GF-D8 (cell line): ENCODE data around the gene MIB1.

Experiments
- DNase-seq: peaks from one replicate; lab custom pipeline; 2025; lab: John Stamatoyannopoulos, UW

The MIB1 gene

DNA sequence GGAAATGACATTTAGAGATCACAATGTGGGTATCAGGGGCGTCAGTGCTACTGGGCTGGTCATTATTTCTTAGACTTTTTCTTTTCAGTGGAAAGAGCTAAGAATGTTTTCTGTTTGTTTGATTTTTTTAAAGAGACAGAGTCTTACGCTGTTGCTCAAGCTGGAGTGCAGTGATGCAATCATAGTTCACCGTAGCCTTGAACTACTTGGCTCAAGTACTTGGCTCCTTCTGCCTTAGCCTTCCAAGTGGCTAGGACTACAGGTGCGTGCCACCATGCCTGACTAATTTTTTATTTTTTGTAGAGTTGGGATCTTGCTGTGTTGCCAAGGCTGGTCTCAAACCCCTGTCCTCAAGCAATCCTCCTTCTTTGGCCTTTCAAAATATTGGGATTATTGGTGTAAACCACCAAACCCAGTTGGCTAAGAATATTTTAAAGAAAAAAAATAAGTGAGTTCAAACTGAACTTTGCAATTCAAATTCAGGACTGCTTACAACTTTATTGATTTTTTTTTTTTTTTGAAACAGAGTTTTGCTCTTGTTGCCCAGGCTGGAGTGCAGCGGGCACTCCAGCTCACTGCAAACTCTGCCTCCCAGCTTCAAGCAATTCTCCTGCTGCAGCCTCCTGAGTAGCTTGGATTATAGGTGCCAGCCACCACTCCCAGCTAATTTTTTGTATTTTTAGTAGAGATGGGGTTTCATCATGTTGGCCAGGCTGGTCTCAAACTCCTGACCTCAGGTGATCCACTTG, 154.2 kb downstream of the MIB1 start:
- no peak for DNase-seq

DNA sequence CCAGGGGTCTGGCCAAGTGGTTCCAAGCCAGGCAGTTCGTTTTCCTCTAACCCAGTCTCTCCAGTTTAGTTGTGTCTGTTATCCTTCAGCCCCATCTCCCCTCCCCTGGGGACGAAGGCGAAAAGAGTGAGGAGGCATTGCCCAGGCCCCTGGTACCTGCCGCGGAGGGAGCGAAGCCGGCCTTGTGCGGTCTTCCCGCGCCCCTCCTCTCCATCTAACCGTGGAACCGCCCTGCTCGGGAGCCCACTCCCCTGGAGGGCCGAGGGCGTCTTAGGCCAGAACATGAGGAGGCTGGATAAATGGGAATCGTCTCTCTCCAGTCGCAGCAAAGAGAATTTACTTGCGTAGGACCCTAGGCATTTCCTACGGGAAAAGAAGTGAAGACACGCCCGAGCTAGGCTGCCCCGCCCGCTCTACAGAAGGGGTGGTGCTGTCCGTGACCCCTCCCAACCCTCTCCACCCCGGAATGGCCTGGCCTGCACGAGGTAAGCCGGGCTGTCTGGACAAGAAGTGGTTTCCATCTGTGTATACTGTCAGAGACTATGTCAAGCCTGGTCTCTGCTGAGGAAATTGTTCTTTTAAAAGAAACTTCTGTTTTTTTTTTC, 156.2 kb downstream of the MIB1 start:
- DNase-seq: no peak

DNA sequence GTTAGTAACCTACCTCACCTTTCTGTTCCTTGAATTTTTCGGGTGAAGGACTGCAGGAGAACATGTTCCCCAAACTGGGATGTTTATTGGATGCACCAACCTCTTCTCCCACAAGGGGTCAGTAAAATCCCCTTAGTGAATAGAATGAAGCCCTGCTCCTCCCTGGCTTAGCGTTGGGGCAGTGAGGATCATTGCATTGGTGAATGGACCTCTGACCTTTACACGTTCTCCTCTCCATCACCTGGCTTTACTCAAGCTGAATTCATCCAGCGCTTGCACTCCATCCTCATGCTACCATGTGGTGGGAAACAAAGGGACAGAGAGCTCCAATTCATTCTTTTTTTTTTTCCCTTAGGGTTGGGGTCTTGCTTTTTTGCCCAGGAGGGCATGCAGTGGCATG, 157.2 kb downstream of the MIB1 start:
- no peak for DNase-seq

GRCh38 chr18:21900605-21901352, 160.2 kb downstream of the MIB1 start:
- no peak for DNase-seq

DNA sequence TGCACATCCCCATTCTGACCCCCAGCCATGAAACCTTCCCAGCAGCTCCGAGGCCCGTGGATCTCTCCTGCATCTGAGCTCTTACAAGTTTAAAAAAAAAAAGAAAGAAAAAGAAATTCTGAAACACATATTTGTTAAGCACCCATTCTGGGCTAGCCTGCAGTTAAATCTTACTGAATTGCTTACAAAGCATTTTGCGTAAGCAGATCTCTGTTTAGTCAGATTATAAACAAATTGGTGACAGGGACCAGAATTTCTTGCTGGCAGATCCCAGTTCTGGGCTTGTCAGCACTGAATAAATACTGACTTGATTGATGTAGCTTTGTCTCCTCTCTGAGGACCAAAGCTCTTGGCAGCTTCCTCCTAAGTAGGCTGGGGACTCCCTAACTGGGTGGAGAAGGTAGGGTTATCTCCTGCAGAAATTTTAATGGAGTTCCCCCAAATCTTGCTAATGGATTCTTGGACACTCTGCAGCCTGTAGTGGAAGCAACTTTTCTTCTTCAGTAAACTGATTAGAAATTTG, 160.9 kb downstream of the MIB1 start:
- DNase-seq: no peak

DNA sequence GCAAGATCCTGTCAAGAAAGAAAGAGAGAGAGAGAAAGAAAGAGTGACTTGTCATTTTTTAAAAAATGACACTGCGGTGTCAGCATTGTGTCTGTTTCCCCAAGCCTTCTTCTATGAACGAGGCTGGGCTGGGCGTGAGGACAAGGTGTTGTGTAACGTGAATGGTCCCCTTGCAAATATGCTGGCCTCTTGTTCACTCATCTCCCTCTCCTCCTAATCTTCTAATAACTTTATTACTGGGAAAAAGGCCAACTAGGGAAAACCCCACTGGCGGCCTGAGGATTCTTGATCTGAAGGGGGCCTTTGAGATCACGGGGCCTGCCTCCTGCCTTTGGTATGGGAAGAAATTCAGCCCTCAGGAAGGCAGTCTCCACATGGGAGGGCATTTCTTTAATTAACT, 163.1 kb downstream of the MIB1 start:
- no peak for DNase-seq

DNA sequence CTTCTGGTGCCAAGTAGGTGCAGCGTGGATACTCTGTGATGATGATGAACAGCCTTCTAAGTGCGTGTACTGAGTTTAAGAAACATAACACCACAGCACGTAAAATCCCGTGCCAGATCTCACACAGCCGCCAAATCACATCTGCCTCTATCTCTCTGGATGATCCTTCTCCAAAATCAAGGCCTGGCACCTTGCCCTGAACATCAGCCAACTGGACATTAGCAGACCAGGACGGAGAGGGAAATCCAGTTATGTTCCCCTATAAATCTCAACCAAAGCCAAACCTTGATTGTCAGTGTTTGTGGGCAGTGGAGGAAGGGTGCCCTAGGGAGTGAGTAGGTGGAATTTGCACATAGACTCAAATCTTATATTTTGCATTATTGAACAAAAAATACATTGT, 164.3 kb downstream of the MIB1 start:
- no peak for DNase-seq

DNA sequence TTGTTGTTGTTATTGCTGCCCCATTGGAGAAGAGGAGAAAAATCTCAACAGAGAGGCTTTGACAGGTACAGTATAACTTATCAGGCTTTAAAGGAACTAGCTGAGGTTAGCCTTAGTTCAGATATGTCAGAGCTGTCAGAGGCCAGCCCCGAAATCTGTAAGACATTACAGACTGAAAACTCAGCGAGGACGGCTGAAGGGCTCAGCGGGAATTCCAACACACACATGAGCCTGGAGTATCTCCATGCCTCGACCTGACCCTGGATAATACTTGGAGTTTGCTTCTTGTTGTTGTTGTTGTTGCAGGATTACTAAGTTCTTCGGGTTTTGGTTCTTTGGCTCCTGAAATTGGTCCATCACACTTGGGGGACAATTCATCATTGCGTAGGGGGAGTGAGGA, 166.9 kb downstream of the MIB1 start:
- DNase-seq: no peak

- no peak for DNase-seq
Observed at GRCh38 chr18:21908711-21909110, 168.1 kb downstream of the MIB1 start.

DNA sequence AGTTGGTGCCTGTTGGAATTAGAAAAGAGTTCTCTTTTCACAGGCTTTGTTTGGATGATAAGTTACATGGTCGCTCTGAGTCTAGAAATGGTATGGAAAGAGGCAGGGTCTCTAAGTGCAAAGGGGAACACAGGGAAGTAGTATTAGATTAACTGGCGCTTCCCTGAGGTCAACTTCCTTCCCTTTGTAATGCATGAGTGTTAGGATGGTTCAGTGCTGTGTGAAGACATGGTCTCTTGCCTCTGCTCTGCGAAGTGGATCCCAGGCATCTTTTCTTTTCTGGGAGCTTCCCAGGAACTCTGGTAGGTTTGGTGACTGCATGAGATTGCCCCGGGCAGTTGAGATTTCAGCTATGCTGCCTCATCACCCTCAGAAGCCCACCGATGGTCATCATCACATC, 170.3 kb downstream of the MIB1 start:
- no peak for DNase-seq

DNA sequence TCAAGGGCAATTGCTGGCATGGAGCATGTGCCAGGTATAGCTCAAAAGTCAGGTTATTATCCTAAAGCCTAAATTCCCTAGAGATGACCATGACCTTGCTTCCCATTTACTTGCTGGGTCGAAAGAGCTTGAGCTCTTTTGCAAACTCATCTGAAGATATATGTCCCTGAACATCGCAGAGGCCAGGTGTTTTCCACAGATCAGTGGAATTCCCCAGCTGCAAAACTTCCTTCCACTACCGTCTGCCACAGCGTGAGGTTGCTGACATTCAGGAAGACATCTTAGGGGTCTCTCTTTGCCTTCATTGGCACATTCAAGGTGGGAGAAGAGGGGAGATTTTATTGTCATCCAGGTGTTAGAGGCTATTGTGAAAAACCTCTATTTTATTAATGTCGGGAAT, 171.0 kb downstream of the MIB1 start:
- DNase-seq: no peak

DNA sequence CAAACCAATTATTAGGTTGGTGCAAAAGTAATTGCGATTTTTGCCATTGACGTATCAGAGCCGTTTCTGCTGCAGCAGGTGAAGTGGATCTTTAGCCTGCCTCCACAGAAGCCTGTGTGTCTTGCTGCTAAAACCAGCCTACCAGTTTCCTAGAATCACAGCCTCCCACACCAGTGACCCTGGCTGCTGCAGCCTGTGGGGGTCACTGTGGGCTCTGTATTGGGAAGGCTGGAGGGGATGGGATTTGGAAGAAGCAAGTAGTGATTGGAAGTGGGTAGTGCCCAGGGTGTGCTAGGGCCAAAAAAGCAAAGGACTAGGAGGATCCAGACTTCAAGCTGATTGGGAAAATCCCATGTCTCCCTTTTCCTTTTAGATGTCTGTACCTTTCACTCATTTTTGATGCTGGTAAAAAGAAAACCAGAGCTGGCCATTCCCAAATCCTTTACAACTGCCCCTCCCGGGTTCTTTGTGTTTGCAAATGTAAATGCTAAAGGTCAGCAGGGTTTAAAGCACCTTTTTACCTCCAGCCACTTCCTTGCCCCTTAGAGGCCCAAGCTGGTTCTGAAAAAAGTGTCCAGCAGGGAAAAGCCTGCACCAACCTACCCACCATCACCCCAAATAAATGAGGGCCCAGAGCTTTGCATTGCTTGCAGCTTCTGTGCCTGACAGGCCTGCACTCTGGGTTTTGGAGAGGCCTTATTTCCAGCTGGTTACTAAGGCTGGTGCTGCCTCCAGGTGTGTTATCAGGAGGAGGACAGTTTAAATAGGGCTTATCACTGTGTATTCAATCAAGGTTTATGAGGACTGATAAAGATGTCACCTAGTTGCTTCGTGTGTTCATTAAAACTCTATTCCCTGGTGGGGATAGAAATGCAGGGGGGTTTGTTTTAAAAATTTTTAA, 172.0 kb downstream of the MIB1 start:
- no peak for DNase-seq

- no peak for DNase-seq
Observed at GRCh38 chr18:21914739-21915319, 174.2 kb downstream of the MIB1 start.

- no peak for DNase-seq
Observed at GRCh38 chr18:21915546-21915945, 175.0 kb downstream of the MIB1 start.

DNA sequence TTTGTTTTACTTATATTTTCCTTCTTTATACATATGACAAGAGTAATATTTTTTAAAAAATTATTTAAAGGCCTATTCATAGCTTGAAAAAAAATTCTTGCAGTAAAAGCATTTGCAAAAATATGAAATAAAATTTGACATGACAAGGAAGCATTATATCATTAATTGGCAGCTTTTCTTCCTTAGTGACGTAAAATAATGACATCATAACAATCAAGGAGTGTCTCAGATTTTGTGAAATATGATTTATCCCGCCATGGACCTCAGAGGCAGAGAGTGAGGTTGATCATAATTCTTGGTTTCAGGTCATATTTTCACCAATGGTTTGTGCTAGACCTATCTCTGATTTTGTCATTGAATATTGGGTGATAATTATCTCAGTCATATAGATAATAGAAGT, 176.0 kb downstream of the MIB1 start:
- no peak for DNase-seq

GRCh38 chr18:21918693-21919092, 178.1 kb downstream of the MIB1 start:
- DNase-seq: no peak
